Liver (tissue), 9 donors: ENCODE data around the gene CLDN5. TPM values are rescaled to one million over a fixed set of nuclear protein-coding genes. Genes with fewer than 3 reads are reported as not detected.

Experiments used
- DNase-seq: peaks from one replicate; pipeline ENCODE4 v3.0.0-alpha.2; 2017; ENCODE audit warnings: low spot score
- H3K27ac ChIP-seq, 2 donors: one replicate each; pipeline ENCODE4 v1.7.0; 2013; ENCODE audit warnings: inconsistent platforms in 2 of 2, low read length in 2 of 2, control low read depth in 1 of 2, low read depth in 1 of 2, mild to moderate bottlenecking in 1 of 2
- H3K27me3 ChIP-seq, 4 donors: one replicate each; pipeline versions ENCODE4 v1.6.1 to v1.7.0; 2013; ENCODE audit warnings: low read length in 3 of 4, inconsistent platforms in 1 of 4, mild to moderate bottlenecking in 1 of 4, moderate library complexity in 1 of 4; ENCODE audit not compliant: control insufficient read depth in 4 of 4, insufficient read depth in 4 of 4
- H3K36me3 ChIP-seq, 4 donors: one replicate each; pipeline versions ENCODE4 v1.6.1 to v1.7.0; 2013; ENCODE audit warnings: low read length in 3 of 4, mild to moderate bottlenecking in 3 of 4, low read depth in 1 of 4, moderate library complexity in 1 of 4; ENCODE audit not compliant: control insufficient read depth in 4 of 4, insufficient read depth in 3 of 4
- H3K4me1 ChIP-seq, 4 donors: one replicate each; pipeline versions ENCODE4 v1.6.1 to v1.7.0; 2013; ENCODE audit warnings: low read length in 3 of 4, mild to moderate bottlenecking in 3 of 4, moderate library complexity in 1 of 4; ENCODE audit not compliant: control insufficient read depth in 4 of 4, insufficient read depth in 4 of 4
- H3K4me3 ChIP-seq, 3 donors: one replicate each; pipeline versions ENCODE4 v1.6.1 to v1.7.0; 2013; ENCODE audit warnings: low read length in 3 of 3, control low read depth in 1 of 3, low read depth in 1 of 3, mild to moderate bottlenecking in 1 of 3
- H3K9ac ChIP-seq, 2 donors: one replicate each; pipeline ENCODE4 v1.7.0; 2013; ENCODE audit warnings: low read length in 2 of 2, mild to moderate bottlenecking in 2 of 2, moderate library complexity in 2 of 2, control low read depth in 1 of 2, low read depth in 1 of 2
- H3K9me3 ChIP-seq, 4 donors: one replicate each; pipeline versions ENCODE4 v1.6.1 to v1.7.0; 2013; ENCODE audit warnings: low read length in 3 of 4; ENCODE audit not compliant: control insufficient read depth in 4 of 4
- CTCF ChIP-seq: fragments of 150-350 bp; IDR thresholded peaks from 2 replicates; pipeline ENCODE4 v1.5.1; 2017; ENCODE audit warnings: improper control_type of control experiment, low read depth, low read length; ENCODE audit not compliant: missing input control
- EGR1 ChIP-seq, 2 donors: IDR thresholded peaks; 2 replicates each; pipeline ENCODE4 v1.6.1; 2016 to 2018; ENCODE audit warnings: antibody characterized with exemption in 2 of 2, low read depth in 2 of 2
- FOXA1 ChIP-seq: IDR thresholded peaks from 2 replicates; pipeline ENCODE4 v1.6.1; 2016; ENCODE audit warnings: antibody characterized with exemption
- GABPA ChIP-seq, 2 donors: IDR thresholded peaks in 1 of 2; conservative IDR thresholded peaks in 1 of 2; 2 replicates each; pipeline ENCODE4 v1.6.1; 2016; ENCODE audit warnings: antibody characterized with exemption in 2 of 2, mild to moderate bottlenecking in 1 of 2, moderate library complexity in 1 of 2
- HNF4A ChIP-seq, 2 donors: conservative IDR thresholded peaks; 2 replicates each; pipeline ENCODE4 v1.6.1; 2016; ENCODE audit warnings: antibody characterized with exemption in 2 of 2, mild to moderate bottlenecking in 2 of 2
- HNF4G ChIP-seq: IDR thresholded peaks from 2 replicates; pipeline ENCODE4 v1.6.1; 2016; ENCODE audit warnings: antibody characterized with exemption
- JUND ChIP-seq, 2 donors: IDR thresholded peaks; 2 replicates each; pipeline ENCODE4 v1.6.1; 2016; ENCODE audit warnings: antibody characterized with exemption in 2 of 2
- NR2F2 ChIP-seq: IDR thresholded peaks from 2 replicates; pipeline ENCODE4 v1.6.1; 2016; ENCODE audit warnings: antibody characterized with exemption
- RAD21 ChIP-seq, 2 donors: IDR thresholded peaks; 2 replicates each; pipeline ENCODE4 v1.6.1; 2016; ENCODE audit warnings: antibody characterized with exemption in 2 of 2, mild to moderate bottlenecking in 2 of 2
- REST ChIP-seq: IDR thresholded peaks from 2 replicates; pipeline ENCODE4 v1.6.1; 2016; ENCODE audit warnings: antibody characterized with exemption, mild to moderate bottlenecking
- RXRA ChIP-seq, 2 donors: IDR thresholded peaks; 2 replicates each; pipeline ENCODE4 v1.6.1; 2017 to 2018; ENCODE audit warnings: antibody characterized with exemption in 2 of 2, mild to moderate bottlenecking in 1 of 2
- TAF1 ChIP-seq: conservative IDR thresholded peaks from 2 replicates; pipeline ENCODE4 v1.6.1; 2016; ENCODE audit warnings: antibody characterized with exemption, mild to moderate bottlenecking
- WGBS: extraction: QIAGEN DNeasy Blood & Tissue Kit; methylation state at CpG from one replicate; pipeline ENCODE4 v1.1.7; 2013; 5-methylcytosine and 5-hydroxymethylcytosine counted together
- polyA plus RNA-seq, 2 donors: library from polyadenylated mRNA; stranded (reverse) in 1 of 2; unstranded in 1 of 2; fragments of 200-250 nt in 1 of 2; fragments of >200 nt in 1 of 2; fragmentation: Nextera tagmentation in 1 of 2; extraction: Ambion mirVana in 1 of 2; gene quantifications; one replicate each; pipeline versions ENCODE4 v1.2.1 to v1.2.3, GENCODE V29; 2013 to 2015
- total RNA-seq, 2 donors: library from RNA; depleted of rRNA; stranded (reverse); fragments of >200 nt; gene quantifications; one replicate each; pipeline ENCODE4 v1.2.3, GENCODE V29; 2014
- TF ChIP-seq, protein P1 (sequence below): IDR thresholded peaks from 2 replicates; pipeline ENCODE4 v1.6.1; 2016; ENCODE audit warnings: antibody characterized with exemption
- TF ChIP-seq, protein P2 (sequence below): IDR thresholded peaks from 2 replicates; pipeline ENCODE4 v1.6.1; 2016; ENCODE audit warnings: antibody characterized with exemption
- donor health status: healthy.
- donor health status: healthy.
- donor health status: healthy.
- donor health status: healthy.
- donor health status: healthy.

Gene CLDN5, protein sequence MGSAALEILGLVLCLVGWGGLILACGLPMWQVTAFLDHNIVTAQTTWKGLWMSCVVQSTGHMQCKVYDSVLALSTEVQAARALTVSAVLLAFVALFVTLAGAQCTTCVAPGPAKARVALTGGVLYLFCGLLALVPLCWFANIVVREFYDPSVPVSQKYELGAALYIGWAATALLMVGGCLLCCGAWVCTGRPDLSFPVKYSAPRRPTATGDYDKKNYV
- total RNA-seq (10 to 100 TPM; 23.0 to 31.5 TPM), polyA plus RNA-seq (10 to 100 TPM; 15.6 to 21.9 TPM)

DNA sequence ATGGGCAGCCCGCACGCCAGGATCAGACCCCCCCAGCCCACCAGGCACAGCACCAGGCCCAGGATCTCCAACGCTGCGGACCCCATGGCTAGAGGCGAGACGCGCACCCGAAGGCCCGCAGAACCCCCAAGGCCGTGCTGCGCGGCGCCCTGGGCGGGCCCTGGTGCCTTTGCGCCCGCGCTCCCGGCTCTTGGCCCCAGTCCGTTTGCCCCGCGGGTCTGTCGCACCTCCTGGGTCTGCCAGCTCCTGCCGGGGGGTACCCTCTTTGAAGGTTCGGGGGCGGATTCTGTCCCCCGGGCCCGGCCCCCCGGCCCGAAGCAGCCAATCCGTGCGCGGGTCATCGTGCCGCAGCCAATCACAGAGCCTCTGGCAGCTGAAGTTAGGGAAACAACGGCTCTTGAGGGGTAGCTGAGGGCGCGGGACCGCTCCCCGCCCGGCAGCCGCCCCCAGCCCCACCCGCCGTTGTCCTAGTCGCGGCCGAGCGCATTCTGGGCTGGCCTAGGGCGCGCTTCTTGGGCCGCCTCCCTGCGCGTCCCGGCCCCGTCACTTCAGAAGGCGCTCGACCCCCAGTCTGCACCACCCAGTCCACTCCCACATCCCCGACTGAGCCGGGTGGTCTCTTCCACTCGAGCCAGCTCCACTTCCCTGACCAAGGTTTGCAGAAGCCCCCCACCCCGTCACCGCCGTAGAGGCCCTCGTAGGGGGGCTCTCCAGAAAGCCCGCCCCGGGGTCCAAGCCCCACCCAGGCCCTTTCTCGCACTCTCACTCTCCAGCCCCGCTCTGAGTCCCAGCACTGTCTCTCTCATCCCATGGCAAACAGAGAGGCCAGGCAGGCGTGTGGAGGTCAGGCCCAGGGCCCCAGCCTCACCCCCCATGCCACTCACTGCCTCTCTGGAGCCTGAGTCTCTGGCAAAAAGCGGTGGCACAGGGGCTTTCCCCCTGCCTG is at the start of gene CLDN5:
CLDN5 (minus strand) TSS at position 241 of the 946 bp plus-strand sequence; CDS start at position 86, 155 bp downstream.
- Histone ChIP-seq H3K4me3 (peak within 1 kb of the TSS; percentile 30 to 38 (median 35)), H3K27ac (peak within 1 kb of the TSS; percentile 20 to 56), H3K9ac (no peak within 1 kb of the TSS), H3K27me3 (peaks cover 0 to 10% (median 5%) of the 10 kb centered on the region in 4 donors), H3K36me3 (no peaks in the 10 kb centered on the region), H3K9me3 (no peaks in the 10 kb centered on the region), H3K4me1 (peaks cover 4 to 22% (median 9%) of the 10 kb centered on the region in 4 donors)
- 9% methylated on average over 69 of the region's 69 CpGs for WGBS
- no peak for DNase-seq
- TF ChIP-seq RXRA (IDR thresholded peaks at IDR 0.05) (no peak), CTCF (no peak), HNF4A (conservative IDR thresholded peaks at IDR 0.05) (no peak), EGR1 (IDR thresholded peaks at IDR 0.05; ENCODE audit: low read depth in 2 of 2) (no peak), TAF1 (no peak), REST (no peak), FOXA1 (no peak), GABPA (IDR thresholded peaks at IDR 0.05 in 1 of 2, conservative IDR thresholded peaks at IDR 0.05 in 1 of 2) (no peak), JUND (IDR thresholded peaks at IDR 0.05) (no peak), RAD21 (IDR thresholded peaks at IDR 0.05) (no peak), HNF4G (no peak), NR2F2 (no peak)
- TF ChIP-seq, protein P1, sequence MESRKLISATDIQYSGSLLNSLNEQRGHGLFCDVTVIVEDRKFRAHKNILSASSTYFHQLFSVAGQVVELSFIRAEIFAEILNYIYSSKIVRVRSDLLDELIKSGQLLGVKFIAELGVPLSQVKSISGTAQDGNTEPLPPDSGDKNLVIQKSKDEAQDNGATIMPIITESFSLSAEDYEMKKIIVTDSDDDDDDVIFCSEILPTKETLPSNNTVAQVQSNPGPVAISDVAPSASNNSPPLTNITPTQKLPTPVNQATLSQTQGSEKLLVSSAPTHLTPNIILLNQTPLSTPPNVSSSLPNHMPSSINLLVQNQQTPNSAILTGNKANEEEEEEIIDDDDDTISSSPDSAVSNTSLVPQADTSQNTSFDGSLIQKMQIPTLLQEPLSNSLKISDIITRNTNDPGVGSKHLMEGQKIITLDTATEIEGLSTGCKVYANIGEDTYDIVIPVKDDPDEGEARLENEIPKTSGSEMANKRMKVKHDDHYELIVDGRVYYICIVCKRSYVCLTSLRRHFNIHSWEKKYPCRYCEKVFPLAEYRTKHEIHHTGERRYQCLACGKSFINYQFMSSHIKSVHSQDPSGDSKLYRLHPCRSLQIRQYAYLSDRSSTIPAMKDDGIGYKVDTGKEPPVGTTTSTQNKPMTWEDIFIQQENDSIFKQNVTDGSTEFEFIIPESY, result no peak
- TF ChIP-seq, protein P2, sequence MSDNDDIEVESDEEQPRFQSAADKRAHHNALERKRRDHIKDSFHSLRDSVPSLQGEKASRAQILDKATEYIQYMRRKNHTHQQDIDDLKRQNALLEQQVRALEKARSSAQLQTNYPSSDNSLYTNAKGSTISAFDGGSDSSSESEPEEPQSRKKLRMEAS, result no peak
